Liver (tissue), 9 donors: ENCODE results near the gene RPS6KA5. TPM values are rescaled to one million over a fixed set of nuclear protein-coding genes. Genes with fewer than 3 reads are reported as not detected.
A peak's percentile ranks its signal among the peaks of the same experiment; 100 is the strongest.

ENCODE experiments used
- DNase-seq: peaks from one replicate; pipeline ENCODE4 v3.0.0-alpha.2; 2017; ENCODE audit warnings: low spot score
- H3K27ac ChIP-seq, 2 donors: one replicate each; pipeline ENCODE4 v1.7.0; 2013; ENCODE audit warnings: inconsistent platforms in 2 of 2, low read length in 2 of 2, control low read depth in 1 of 2, low read depth in 1 of 2, mild to moderate bottlenecking in 1 of 2
- H3K27me3 ChIP-seq, 4 donors: one replicate each; pipeline versions ENCODE4 v1.6.1 to v1.7.0; 2013; ENCODE audit warnings: low read length in 3 of 4, inconsistent platforms in 1 of 4, mild to moderate bottlenecking in 1 of 4, moderate library complexity in 1 of 4; ENCODE audit not compliant: control insufficient read depth in 4 of 4, insufficient read depth in 4 of 4
- H3K36me3 ChIP-seq, 4 donors: one replicate each; pipeline versions ENCODE4 v1.6.1 to v1.7.0; 2013; ENCODE audit warnings: low read length in 3 of 4, mild to moderate bottlenecking in 3 of 4, low read depth in 1 of 4, moderate library complexity in 1 of 4; ENCODE audit not compliant: control insufficient read depth in 4 of 4, insufficient read depth in 3 of 4
- H3K4me1 ChIP-seq, 4 donors: one replicate each; pipeline versions ENCODE4 v1.6.1 to v1.7.0; 2013; ENCODE audit warnings: low read length in 3 of 4, mild to moderate bottlenecking in 3 of 4, moderate library complexity in 1 of 4; ENCODE audit not compliant: control insufficient read depth in 4 of 4, insufficient read depth in 4 of 4
- H3K4me3 ChIP-seq, 3 donors: one replicate each; pipeline versions ENCODE4 v1.6.1 to v1.7.0; 2013; ENCODE audit warnings: low read length in 3 of 3, control low read depth in 1 of 3, low read depth in 1 of 3, mild to moderate bottlenecking in 1 of 3
- H3K9ac ChIP-seq, 2 donors: one replicate each; pipeline ENCODE4 v1.7.0; 2013; ENCODE audit warnings: low read length in 2 of 2, mild to moderate bottlenecking in 2 of 2, moderate library complexity in 2 of 2, control low read depth in 1 of 2, low read depth in 1 of 2
- H3K9me3 ChIP-seq, 4 donors: one replicate each; pipeline versions ENCODE4 v1.6.1 to v1.7.0; 2013; ENCODE audit warnings: low read length in 3 of 4; ENCODE audit not compliant: control insufficient read depth in 4 of 4
- CTCF ChIP-seq: fragments of 150-350 bp; IDR thresholded peaks from 2 replicates; pipeline ENCODE4 v1.5.1; 2017; ENCODE audit warnings: improper control_type of control experiment, low read depth, low read length; ENCODE audit not compliant: missing input control
- EGR1 ChIP-seq, 2 donors: IDR thresholded peaks; 2 replicates each; pipeline ENCODE4 v1.6.1; 2016 to 2018; ENCODE audit warnings: antibody characterized with exemption in 2 of 2, low read depth in 2 of 2
- FOXA1 ChIP-seq: IDR thresholded peaks from 2 replicates; pipeline ENCODE4 v1.6.1; 2016; ENCODE audit warnings: antibody characterized with exemption
- FOXA2 ChIP-seq: IDR thresholded peaks from 2 replicates; pipeline ENCODE4 v1.6.1; 2016; ENCODE audit warnings: antibody characterized with exemption
- GABPA ChIP-seq, 2 donors: IDR thresholded peaks in 1 of 2; conservative IDR thresholded peaks in 1 of 2; 2 replicates each; pipeline ENCODE4 v1.6.1; 2016; ENCODE audit warnings: antibody characterized with exemption in 2 of 2, mild to moderate bottlenecking in 1 of 2, moderate library complexity in 1 of 2
- HNF4A ChIP-seq, 2 donors: conservative IDR thresholded peaks; 2 replicates each; pipeline ENCODE4 v1.6.1; 2016; ENCODE audit warnings: antibody characterized with exemption in 2 of 2, mild to moderate bottlenecking in 2 of 2
- HNF4G ChIP-seq: IDR thresholded peaks from 2 replicates; pipeline ENCODE4 v1.6.1; 2016; ENCODE audit warnings: antibody characterized with exemption
- JUND ChIP-seq, 2 donors: IDR thresholded peaks; 2 replicates each; pipeline ENCODE4 v1.6.1; 2016; ENCODE audit warnings: antibody characterized with exemption in 2 of 2
- NR2F2 ChIP-seq: IDR thresholded peaks from 2 replicates; pipeline ENCODE4 v1.6.1; 2016; ENCODE audit warnings: antibody characterized with exemption
- RAD21 ChIP-seq, 2 donors: IDR thresholded peaks; 2 replicates each; pipeline ENCODE4 v1.6.1; 2016; ENCODE audit warnings: antibody characterized with exemption in 2 of 2, mild to moderate bottlenecking in 2 of 2
- REST ChIP-seq: IDR thresholded peaks from 2 replicates; pipeline ENCODE4 v1.6.1; 2016; ENCODE audit warnings: antibody characterized with exemption, mild to moderate bottlenecking
- RXRA ChIP-seq, 2 donors: IDR thresholded peaks; 2 replicates each; pipeline ENCODE4 v1.6.1; 2017 to 2018; ENCODE audit warnings: antibody characterized with exemption in 2 of 2, mild to moderate bottlenecking in 1 of 2
- SP1 ChIP-seq: IDR thresholded peaks from 2 replicates; pipeline ENCODE4 v1.6.1; 2018; ENCODE audit warnings: antibody characterized with exemption, mild to moderate bottlenecking
- TAF1 ChIP-seq: conservative IDR thresholded peaks from 2 replicates; pipeline ENCODE4 v1.6.1; 2016; ENCODE audit warnings: antibody characterized with exemption, mild to moderate bottlenecking
- YY1 ChIP-seq: IDR thresholded peaks from 2 replicates; pipeline ENCODE4 v1.6.1; 2016; ENCODE audit warnings: antibody characterized with exemption, mild to moderate bottlenecking
- WGBS: extraction: QIAGEN DNeasy Blood & Tissue Kit; methylation state at CpG from one replicate; pipeline ENCODE4 v1.1.7; 2013; 5-methylcytosine and 5-hydroxymethylcytosine counted together
- polyA plus RNA-seq, 2 donors: library from polyadenylated mRNA; stranded (reverse) in 1 of 2; unstranded in 1 of 2; fragments of 200-250 nt in 1 of 2; fragments of >200 nt in 1 of 2; fragmentation: Nextera tagmentation in 1 of 2; extraction: Ambion mirVana in 1 of 2; gene quantifications; one replicate each; pipeline versions ENCODE4 v1.2.1 to v1.2.3, GENCODE V29; 2013 to 2015
- total RNA-seq, 2 donors: library from RNA; depleted of rRNA; stranded (reverse); fragments of >200 nt; gene quantifications; one replicate each; pipeline ENCODE4 v1.2.3, GENCODE V29; 2014
- TF ChIP-seq, protein P1 (sequence below): IDR thresholded peaks from 2 replicates; pipeline ENCODE4 v1.6.1; 2016; ENCODE audit warnings: antibody characterized with exemption
- TF ChIP-seq, protein P2 (sequence below): IDR thresholded peaks from 2 replicates; pipeline ENCODE4 v1.6.1; 2016; ENCODE audit warnings: antibody characterized with exemption
- donor health status: healthy.
- donor health status: healthy.
- donor health status: healthy.
- donor health status: healthy.
- donor health status: healthy.

Gene RPS6KA5
- total and polyA plus RNA-seq, 4 donors: 0.52 to 2.3 (median 1.3) TPM

DNA sequence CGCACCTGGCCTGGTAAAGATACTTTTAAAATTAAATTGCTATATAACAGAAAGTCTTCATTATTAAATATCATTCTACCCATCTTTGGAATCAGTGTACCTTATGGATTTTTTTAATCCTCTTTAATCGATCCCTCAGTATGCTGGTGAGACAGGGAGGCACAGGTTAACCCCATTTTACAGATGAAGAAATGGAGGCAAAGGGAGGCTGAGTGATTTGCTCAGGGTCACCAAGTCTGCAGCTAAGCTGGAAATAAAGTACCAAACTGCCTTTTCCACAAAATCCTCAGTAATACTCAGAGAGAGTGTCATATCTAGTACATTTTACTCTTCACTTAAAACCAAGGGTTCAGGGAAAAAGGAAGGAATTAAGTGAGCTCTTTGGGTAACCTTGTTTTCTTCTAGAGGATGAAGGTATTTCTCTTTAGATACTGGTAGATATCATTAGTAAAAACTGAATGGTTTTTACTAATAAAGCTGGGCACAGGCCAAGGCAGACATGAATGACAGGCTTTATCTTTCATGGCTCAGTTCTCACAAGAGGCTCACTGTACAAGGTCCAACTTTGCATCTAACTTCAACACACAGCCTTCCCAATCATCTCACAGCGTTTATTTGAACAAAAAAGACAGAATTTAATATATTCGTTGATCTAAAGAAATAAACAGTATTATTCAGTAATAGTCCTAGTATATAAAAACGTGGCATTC lies 209.0 kb downstream of the RPS6KA5 start:
- Histone ChIP-seq H3K4me3 (no peak overlapping the region), H3K36me3 (no peaks in the 10 kb centered on the region), H3K27ac (no peak overlapping the region), H3K4me1 (no peaks in the 10 kb centered on the region), H3K9me3 (no peaks in the 10 kb centered on the region), H3K9ac (no peak overlapping the region), H3K27me3 (no peaks in the 10 kb centered on the region)
- TF ChIP-seq JUND (IDR thresholded peaks at IDR 0.05) (no peak), SP1 (no peak), FOXA1 (no peak), FOXA2 (no peak), REST (no peak), NR2F2 (no peak), RXRA (IDR thresholded peaks at IDR 0.05) (no peak), YY1 (no peak), HNF4G (no peak), RAD21 (IDR thresholded peaks at IDR 0.05) (no peak), GABPA (IDR thresholded peaks at IDR 0.05 in 1 of 2, conservative IDR thresholded peaks at IDR 0.05 in 1 of 2) (no peak), HNF4A (conservative IDR thresholded peaks at IDR 0.05) (no peak), EGR1 (IDR thresholded peaks at IDR 0.05; ENCODE audit: low read depth in 2 of 2) (no peak), TAF1 (no peak)
- TF ChIP-seq, protein P1, sequence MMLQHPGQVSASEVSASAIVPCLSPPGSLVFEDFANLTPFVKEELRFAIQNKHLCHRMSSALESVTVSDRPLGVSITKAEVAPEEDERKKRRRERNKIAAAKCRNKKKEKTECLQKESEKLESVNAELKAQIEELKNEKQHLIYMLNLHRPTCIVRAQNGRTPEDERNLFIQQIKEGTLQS: no peak
- TF ChIP-seq, protein P2, sequence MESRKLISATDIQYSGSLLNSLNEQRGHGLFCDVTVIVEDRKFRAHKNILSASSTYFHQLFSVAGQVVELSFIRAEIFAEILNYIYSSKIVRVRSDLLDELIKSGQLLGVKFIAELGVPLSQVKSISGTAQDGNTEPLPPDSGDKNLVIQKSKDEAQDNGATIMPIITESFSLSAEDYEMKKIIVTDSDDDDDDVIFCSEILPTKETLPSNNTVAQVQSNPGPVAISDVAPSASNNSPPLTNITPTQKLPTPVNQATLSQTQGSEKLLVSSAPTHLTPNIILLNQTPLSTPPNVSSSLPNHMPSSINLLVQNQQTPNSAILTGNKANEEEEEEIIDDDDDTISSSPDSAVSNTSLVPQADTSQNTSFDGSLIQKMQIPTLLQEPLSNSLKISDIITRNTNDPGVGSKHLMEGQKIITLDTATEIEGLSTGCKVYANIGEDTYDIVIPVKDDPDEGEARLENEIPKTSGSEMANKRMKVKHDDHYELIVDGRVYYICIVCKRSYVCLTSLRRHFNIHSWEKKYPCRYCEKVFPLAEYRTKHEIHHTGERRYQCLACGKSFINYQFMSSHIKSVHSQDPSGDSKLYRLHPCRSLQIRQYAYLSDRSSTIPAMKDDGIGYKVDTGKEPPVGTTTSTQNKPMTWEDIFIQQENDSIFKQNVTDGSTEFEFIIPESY: no peak
- no peak for DNase-seq
- 77% methylated on average over 5 of the region's 5 CpGs for WGBS

DNA sequence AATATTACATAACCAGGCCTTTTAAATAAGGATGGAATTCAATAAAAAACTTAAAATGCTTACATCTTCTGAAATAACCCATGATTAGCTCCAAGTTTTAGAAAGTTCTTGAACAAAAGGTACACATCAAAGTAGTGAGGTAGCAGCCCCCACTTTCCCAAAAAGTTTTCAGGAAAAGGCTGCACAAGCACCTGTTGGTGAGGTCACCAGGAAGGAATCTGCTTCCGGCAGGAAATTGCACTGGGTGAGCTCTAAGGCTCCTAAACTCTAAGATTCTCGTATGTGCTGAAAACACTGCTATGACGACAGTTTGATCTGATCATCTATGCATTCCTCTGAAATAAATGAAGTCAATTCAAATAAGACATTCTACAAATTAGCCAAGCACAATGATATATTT lies 210.0 kb downstream of the RPS6KA5 start:
- no peaks in the 10 kb centered on the region for H3K36me3 ChIP-seq
- no peak overlapping the region for H3K27ac ChIP-seq
- WGBS: 68% methylated on average over 3 of the region's 3 CpGs
- TF ChIP-seq HNF4A (conservative IDR thresholded peaks at IDR 0.05) (no peak), NR2F2 (no peak), JUND (IDR thresholded peaks at IDR 0.05) (peak in 1 of 2 donors; percentile 20), GABPA (IDR thresholded peaks at IDR 0.05 in 1 of 2, conservative IDR thresholded peaks at IDR 0.05 in 1 of 2) (no peak), FOXA1 (no peak), CTCF (no peak), HNF4G (no peak), TAF1 (no peak)
- no peak overlapping the region for H3K9ac ChIP-seq
- H3K27me3 ChIP-seq: no peaks in the 10 kb centered on the region
- no peak for DNase-seq
- no peaks in the 10 kb centered on the region for H3K9me3 ChIP-seq
- no peaks in the 10 kb centered on the region for H3K4me1 ChIP-seq
- H3K4me3 ChIP-seq: no peak overlapping the region
